HepG2 (cell line): Measurements from ENCODE around the gene AMZ1. TPM values are rescaled to one million over a fixed set of nuclear protein-coding genes. Genes with fewer than 3 reads are reported as not detected.
"Not testable (repeated sequence)": the region's sequence is repeated elsewhere in the genome, so short reads cannot be mapped to it uniquely, and the experiment has no call there.

Experiments used
- ATAC-seq: fragments of 200-7000 bp; cut with Tn5 transposase; 3 replicates; pipeline ENCODE4 v1.9.1; 2020; ENCODE audit warnings: mild to moderate bottlenecking, moderate library complexity
- BruUV-seq: library from RNA; stranded (reverse); fragments of 400-500 nt; replicated peaks from 2 replicates; lab custom pipeline; 2021; lab: Mats Ljungman, UMichigan
- CTCF ChIA-PET: fragments of 300-600 bp; formaldehyde crosslinking; extraction: SDS; loops from one replicate; lab custom pipeline; 2021; ENCODE audit warnings: low total read pairs, inconsistent platforms, low intra/inter-chr PET ratio; lab: Yijun Ruan, JAX
- POLR2A ChIA-PET: fragments of 350-600 bp; sonication (Branson Sonifier 250); formaldehyde crosslinking; loops from one replicate; lab custom pipeline; 2020; ENCODE audit warnings: antibody characterized with exemption, inconsistent platforms; lab: Yijun Ruan, JAX
- DNase-seq: peaks from one replicate; pipeline ENCODE4 v3.0.0-alpha.2; 2015; ENCODE audit warnings: low spot score
- FAIRE-seq: peaks from 3 replicates; lab custom pipeline; 2011; peaks lifted over from hg19 to GRCh38; lab: Jason Lieb, UNC
- H2AFZ ChIP-seq: one replicate; pipeline ENCODE4 v1.6.1; 2011; ENCODE audit warnings: low read length, inconsistent platforms
- H3K27ac ChIP-seq: fragments of 300-600 bp; 3 replicates; pipeline ENCODE4 v1.8.0; 2011; ENCODE audit warnings: mixed run types, mild to moderate bottlenecking, mixed read lengths, low read length, inconsistent platforms; ENCODE audit not compliant: insufficient read depth; ENCODE audit errors: extremely low read length
- H3K27me3 ChIP-seq, 2 experiments: fragments of 200-600 bp in 1 of 2; 2 replicates in 1 of 2; 3 replicates in 1 of 2; pipeline versions ENCODE4 v1.6.0 to v1.8.0; 2011; ENCODE audit warnings: low read length in 2 of 2, mild to moderate bottlenecking in 2 of 2, moderate library complexity in 2 of 2, inconsistent platforms in 1 of 2; ENCODE audit not compliant: insufficient read depth in 2 of 2, control insufficient read depth in 1 of 2
- H3K36me3 ChIP-seq, 2 experiments: fragments of 200-600 bp in 1 of 2; replicated peaks in 1 of 2; 2 replicates in 1 of 2; 3 replicates in 1 of 2; pipeline versions ENCODE4 v1.5.1 to v1.8.0; 2011; ENCODE audit warnings: low read length in 2 of 2, inconsistent platforms in 1 of 2; ENCODE audit not compliant: insufficient read depth in 2 of 2, control insufficient read depth in 1 of 2
- H3K4me1 ChIP-seq: 2 replicates; pipeline ENCODE4 v1.5.1; 2012; ENCODE audit warnings: low read length, inconsistent platforms; ENCODE audit not compliant: insufficient read depth
- H3K4me2 ChIP-seq: 2 replicates; pipeline ENCODE4 v1.6.0; 2011; ENCODE audit warnings: low read depth, low read length, inconsistent platforms
- H3K4me3 ChIP-seq, 3 experiments: fragments of 200-600 bp in 1 of 3; sonication (generic), shearing (Covaris generic) in 1 of 3; replicated peaks in 1 of 3; 2 replicates each; pipeline ENCODE4 v1.5.1; 2011 to 2016; ENCODE audit warnings: low read length in 3 of 3, inconsistent platforms in 2 of 3, low read depth in 2 of 3, mild to moderate bottlenecking in 2 of 3, control low read depth in 1 of 3, mixed read lengths in 1 of 3; ENCODE audit not compliant: insufficient read depth in 1 of 3
- H3K79me2 ChIP-seq: one replicate; pipeline ENCODE4 v1.6.1; 2011; ENCODE audit warnings: low read length, inconsistent platforms; ENCODE audit not compliant: insufficient read depth
- H3K9ac ChIP-seq: 2 replicates; pipeline ENCODE4 v1.6.0; 2011; ENCODE audit warnings: mild to moderate bottlenecking, low read depth, low read length, inconsistent platforms; ENCODE audit not compliant: insufficient read depth
- H3K9me3 ChIP-seq: 2 replicates; pipeline ENCODE4 v1.5.1; 2012; ENCODE audit warnings: mild to moderate bottlenecking, low read length
- H4K20me1 ChIP-seq: 2 replicates; pipeline ENCODE4 v1.6.0; 2011; ENCODE audit warnings: inconsistent platforms, mild to moderate bottlenecking, low read length, moderate library complexity; ENCODE audit not compliant: insufficient read depth
- WGBS: methylation state at CpG from one replicate; pipeline ENCODE4 v1.1.6; 2017; ENCODE audit warnings: low lambda C conversion rate; 5-methylcytosine and 5-hydroxymethylcytosine counted together
- in situ Hi-C: cut with HindIII; loops from 2 replicates; pipeline ENCODE4 v1.10.0; 2017; ENCODE audit warnings: low pct_unique_long_range_greater_than_20kb; ENCODE audit not compliant: extremely low pct_ligation_motif_present
- intact Hi-C: fragments of 100-400 bp; cut with micrococcal nuclease; formaldehyde crosslinking; loops from one replicate; pipeline ENCODE4 v1.10.0; 2022; ENCODE audit not compliant: unreplicated experiment
- polyA plus RNA-seq, 8 experiments: library from polyadenylated mRNA; depleted of rRNA in 3 of 8; stranded (reverse) in 7 of 8; unstranded in 1 of 8; fragments of >200 nt; fragmentation: Illumina TruSeq in 4 of 8; extraction: Trizol in 4 of 8; gene quantifications; 2 replicates each; pipeline versions ENCODE4 v1.2.1 to v1.2.3, GENCODE V29; 2011 to 2016; ENCODE audit warnings: low read depth in 4 of 8, missing spikeins in 1 of 8, mixed read lengths in 1 of 8; ENCODE audit not compliant: insufficient read depth in 1 of 8
- total RNA-seq, 5 experiments: library from RNA; depleted of rRNA; stranded (reverse); fragments of >200 nt; fragmentation: Illumina TruSeq; extraction: Trizol; gene quantifications; 2 replicates each; pipeline ENCODE4 v1.2.3, GENCODE V29; 2016; ENCODE audit warnings: low read depth in 1 of 5

Gene AMZ1
- total and polyA plus RNA-seq, 2 of the 13 experiments (the other 11 are each of a cell fraction or from before 2014, with no cell fraction given) = 0.03 TPM; not detected in 1

DNA sequence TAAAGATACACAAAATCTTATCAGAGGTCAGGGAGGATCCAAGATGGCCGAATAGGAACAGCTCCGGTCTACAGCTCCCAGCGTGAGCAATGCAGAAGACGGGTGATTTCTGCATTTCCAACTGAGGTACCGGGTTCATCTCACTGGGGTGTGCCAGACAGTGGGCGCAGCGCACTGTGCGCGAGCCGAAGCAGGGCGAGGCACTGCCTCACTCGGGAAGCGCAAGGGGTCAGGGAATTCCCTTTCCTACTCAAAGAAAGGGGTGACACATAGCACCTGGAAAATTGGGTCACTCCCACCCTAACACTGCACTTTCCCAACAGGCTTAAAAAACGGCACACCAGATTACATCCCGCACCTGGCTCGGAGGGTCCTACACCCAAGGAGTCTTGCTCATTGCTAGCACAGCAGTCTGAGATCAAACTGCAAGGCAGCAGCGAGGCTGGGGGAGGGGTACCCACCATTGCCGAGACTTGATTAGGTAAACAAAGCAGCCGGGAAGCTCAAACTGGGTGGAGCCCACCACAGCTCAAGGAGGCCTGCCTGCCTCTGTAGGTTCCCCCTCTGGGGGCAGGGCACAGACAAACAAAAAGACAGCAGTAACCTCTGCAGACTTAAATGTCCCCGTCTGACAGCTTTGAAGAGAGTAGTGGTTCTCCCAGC lies 55.7 kb downstream of the AMZ1 start:
- H3K36me3 ChIP-seq = peaks cover 1 to 13% of the 10 kb centered on the region in 2 experiments; a peak in 2 of 5 replicates
- H3K79me2 ChIP-seq, H3K4me3 ChIP-seq, H3K27ac ChIP-seq, H3K4me1 ChIP-seq, H3K27me3 ChIP-seq, H3K9me3 ChIP-seq, H3K4me2 ChIP-seq, H4K20me1 ChIP-seq, ATAC-seq, H3K9ac ChIP-seq, BruUV-seq, FAIRE-seq, intact Hi-C loops, CTCF ChIA-PET, DNase-seq, H2AFZ ChIP-seq, in situ Hi-C loops: not testable (repeated sequence)
- POLR2A ChIA-PET = interaction anchor here (1.1 kb wide), 1 partner anchor 25 kb away, joined by 3 read pairs; no protein-coding TSS in a partner anchor
- WGBS = 96% methylated on average over 16 of the region's 20 CpGs

DNA sequence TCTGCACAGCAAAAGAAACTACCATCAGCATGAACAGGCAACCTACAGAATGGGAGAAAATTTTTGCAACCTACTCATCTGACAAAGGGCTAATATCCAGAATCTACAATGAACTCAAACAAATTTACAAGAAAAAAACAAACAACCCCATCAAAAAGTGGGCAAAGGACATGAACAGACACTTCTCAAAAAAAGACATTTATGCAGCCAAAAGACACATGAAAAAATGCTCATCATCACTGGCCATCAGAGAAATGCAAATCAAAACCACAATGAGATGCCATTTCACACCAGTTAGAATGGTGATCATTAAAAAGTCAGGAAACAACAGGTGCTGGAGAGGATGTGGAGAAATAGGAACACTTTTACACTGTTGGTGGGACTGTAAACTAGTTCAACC lies 60.7 kb downstream of the AMZ1 start:
- H2AFZ ChIP-seq, ATAC-seq, CTCF ChIA-PET, H3K27ac ChIP-seq, POLR2A ChIA-PET, H3K9me3 ChIP-seq, H3K4me3 ChIP-seq, H3K36me3 ChIP-seq, H3K4me1 ChIP-seq, H3K9ac ChIP-seq, FAIRE-seq, DNase-seq, BruUV-seq, H4K20me1 ChIP-seq, intact Hi-C loops, H3K4me2 ChIP-seq, H3K27me3 ChIP-seq, in situ Hi-C loops: not testable (repeated sequence)
- H3K79me2 ChIP-seq = peaks cover 29% of the 10 kb centered on the region
